Esophagus squamous epithelium (tissue), 4 donors: ENCODE measurements around the gene GIGYF2.

Experiments
- CTCF ChIP-seq, 6 experiments: fragments of 450-650 bp in 4 of 6; fragments of 200-600 bp in 2 of 6; sonication (generic) in 2 of 6; IDR thresholded peaks; one replicate each; pipeline ENCODE4 v1.5.1; 2016 to 2019; ENCODE audit warnings: antibody characterized with exemption in 6 of 6, mild to moderate bottlenecking in 4 of 6, moderate library complexity in 4 of 6
- POLR2A ChIP-seq, 4 donors: fragments of 450-650 bp; IDR thresholded peaks; one replicate each; pipeline ENCODE4 v1.6.1; 2017; ENCODE audit warnings: antibody characterized with exemption in 4 of 4, mild to moderate bottlenecking in 4 of 4, moderate library complexity in 3 of 4

GRCh38 chr2:232649033-232649432, 48.1 kb upstream of the GIGYF2 start:
- TF ChIP-seq CTCF (IDR thresholded peaks at IDR 0.05) (no peak), POLR2A (IDR thresholded peaks at IDR 0.05) (no peak)
